Activated CD8-positive, alpha-beta T cell treated with anti-CD3 and anti-CD28 coated beads for 36 hours (primary cell): ENCODE measurements around the gene STAP2. TPM values are rescaled to one million over a fixed set of nuclear protein-coding genes. Genes with fewer than 3 reads are reported as not detected.
A peak's percentile ranks its signal among the peaks of the same experiment; 100 is the strongest.

Source experiments
- ATAC-seq: fragments of 200-7000 bp; cut with Tn5 transposase; one replicate; pipeline ENCODE4 v1.10.0; 2021; ENCODE audit warnings: mild to moderate bottlenecking, moderate library complexity
- CTCF ChIA-PET: fragments of 350-600 bp; sonication (Branson Sonifier 250); formaldehyde crosslinking; loops from one replicate; lab custom pipeline; 2021; ENCODE audit warnings: antibody characterized with exemption; lab: Charles Lee
- POLR2A ChIA-PET: fragments of 350-600 bp; sonication (Branson Sonifier 250); formaldehyde crosslinking; loops from one replicate; lab custom pipeline; 2021; ENCODE audit warnings: antibody characterized with exemption; lab: Charles Lee
- DNase-seq: peaks from one replicate; pipeline ENCODE4 v3.0.0-alpha.2; 2020
- H3K27ac Mint-ChIP-seq: one replicate; pipeline ENCODE4 v1.8.0; 2021; ENCODE audit warnings: mild to moderate bottlenecking, mixed read lengths
- H3K27me3 Mint-ChIP-seq: one replicate; pipeline ENCODE4 v1.8.0; 2021; ENCODE audit warnings: mixed read lengths
- H3K36me3 Mint-ChIP-seq: one replicate; pipeline ENCODE4 v1.8.0; 2021; ENCODE audit warnings: low read depth, mixed read lengths
- H3K4me1 Mint-ChIP-seq: one replicate; pipeline ENCODE4 v1.8.0; 2021; ENCODE audit warnings: low read depth, mixed read lengths
- H3K4me3 Mint-ChIP-seq: one replicate; pipeline ENCODE4 v1.8.0; 2021; ENCODE audit warnings: mild to moderate bottlenecking, moderate library complexity, mixed read lengths
- H3K9me3 Mint-ChIP-seq: one replicate; pipeline ENCODE4 v1.8.0; 2021; ENCODE audit warnings: mixed read lengths
- CTCF ChIP-seq: fragments of 200-600 bp; IDR thresholded peaks from one replicate; pipeline ENCODE4 v1.8.0; 2022; ENCODE audit warnings: antibody characterized with exemption, mild to moderate bottlenecking
- intact Hi-C: fragments of 100-400 bp; cut with micrococcal nuclease; formaldehyde crosslinking; loops from one replicate; pipeline ENCODE4 v1.10.0; 2022
- total RNA-seq, 2 experiments: library from RNA; stranded (reverse); gene quantifications; one replicate each; pipeline ENCODE4 v1.2.3, GENCODE V29; 2021

The STAP2 gene
- total RNA-seq, 2 experiments from 2014 or later = 9.6 to 14.6 TPM

GRCh38 chr19:4360641-4361151 lies 22.1 kb upstream of the STAP2 start:
- H3K36me3 Mint-ChIP-seq = peaks cover 4% of the 10 kb centered on the region
- POLR2A ChIA-PET = interaction anchor here (1.4 kb wide), 1 partner anchor 9 kb away, joined by 4 read pairs; no protein-coding TSS in a partner anchor
- ATAC-seq (no peak), DNase-seq (no peak)
- H3K27ac Mint-ChIP-seq = peak overlapping the region; percentile 36
- no peak overlapping the region for H3K4me3 Mint-ChIP-seq
- CTCF ChIA-PET = interaction anchor here (3.8 to 4.6 kb wide), 2 partner anchors 8 to 17 kb away, joined by 10 to 23 read pairs; partner anchors contain the start of gene MPND
- no peaks in the 10 kb centered on the region for H3K9me3 Mint-ChIP-seq
- no peak for TF ChIP-seq CTCF
- H3K4me1 Mint-ChIP-seq = no peaks in the 10 kb centered on the region
- intact Hi-C loops = loop anchor here (5.0 kb wide), 1 partner anchor 37 kb away; no protein-coding TSS in a partner anchor
- H3K27me3 Mint-ChIP-seq = no peaks in the 10 kb centered on the region

- H3K9me3 Mint-ChIP-seq = no peaks in the 10 kb centered on the region
- no peaks in the 10 kb centered on the region for H3K4me1 Mint-ChIP-seq
- no peaks in the 10 kb centered on the region for H3K27me3 Mint-ChIP-seq
- no peak for DNase-seq
- peaks cover 4% of the 10 kb centered on the region for H3K36me3 Mint-ChIP-seq
- ATAC-seq = no peak
- intact Hi-C loops = loop anchor here (5.0 kb wide), 1 partner anchor 37 kb away; no protein-coding TSS in a partner anchor
- no peak overlapping the region for H3K4me3 Mint-ChIP-seq
- ChIA-PET CTCF (interaction anchor here (2.2 to 4.6 kb wide), 3 partner anchors 8 to 92 kb away, joined by 6 to 23 read pairs (median 10); partner anchors contain the start of gene MPND), POLR2A (interaction anchor here (0.9 to 1.4 kb wide), 2 partner anchors 10 to 91 kb away, joined by 3 to 4 read pairs; no protein-coding TSS in a partner anchor)
- H3K27ac Mint-ChIP-seq = peak overlapping the region; percentile 36
- no peak for TF ChIP-seq CTCF
Measured at GRCh38 chr19:4360081-4360569, 21.5 kb upstream of the STAP2 start.

- no peaks in the 10 kb centered on the region for H3K4me1 Mint-ChIP-seq
- CTCF ChIA-PET = interaction anchor here (2.2 to 4.6 kb wide), 3 partner anchors 7 to 91 kb away, joined by 6 to 23 read pairs (median 10); partner anchors contain the start of gene MPND
- TF ChIP-seq CTCF = no peak
- no peak overlapping the region for H3K27ac Mint-ChIP-seq
- no peaks in the 10 kb centered on the region for H3K27me3 Mint-ChIP-seq
- POLR2A ChIA-PET = interaction anchor here (0.9 kb wide), 1 partner anchor 91 kb away, joined by 3 read pairs; no protein-coding TSS in a partner anchor
- ATAC-seq (no peak), DNase-seq (no peak)
- H3K9me3 Mint-ChIP-seq = no peaks in the 10 kb centered on the region
- H3K4me3 Mint-ChIP-seq = no peak overlapping the region
- H3K36me3 Mint-ChIP-seq = peaks cover 4% of the 10 kb centered on the region
- intact Hi-C loops = no loop called here
Measured at GRCh38 chr19:4359627-4360000, 21.0 kb upstream of the STAP2 start.

- intact Hi-C loops = no loop called here
- H3K9me3 Mint-ChIP-seq = no peaks in the 10 kb centered on the region
- H3K4me1 Mint-ChIP-seq = no peaks in the 10 kb centered on the region
- no peaks in the 10 kb centered on the region for H3K27me3 Mint-ChIP-seq
- CTCF ChIA-PET = interaction anchor here (0.7 to 3.8 kb wide), 3 partner anchors 15 to 92 kb away, joined by 4 to 10 read pairs (median 6); partner anchors contain the start of gene MPND
- no peak overlapping the region for H3K27ac Mint-ChIP-seq
- no peak overlapping the region for H3K4me3 Mint-ChIP-seq
- POLR2A ChIA-PET = interaction anchor here (0.9 to 1.5 kb wide), 4 partner anchors 18 to 92 kb away, joined by 3 to 5 read pairs (median 4); partner anchors contain the start of gene SH3GL1
- H3K36me3 Mint-ChIP-seq = peaks cover 4% of the 10 kb centered on the region
- no peak for ATAC-seq
- TF ChIP-seq CTCF = no peak
- DNase-seq = no peak
Measured at GRCh38 chr19:4358709-4359626, 20.3 kb upstream of the STAP2 start.
